ENCODE results near the gene HOXB5. TPM values are rescaled to one million over a fixed set of nuclear protein-coding genes. Genes with fewer than 3 reads are reported as not detected.

The HOXB5 gene
- total RNA-seq, 8 experiments from 2014 or later = 1.0 to 51.9 (median 15.8) TPM

GRCh38 chr17:48545539-48545938 lies 48.0 kb downstream of the HOXB5 start:
- peak overlapping the region; percentile 56 to 93 (median 80) for H3K4me3 ChIP-seq
- H3K4me1 ChIP-seq (replicated peaks in 1 of 2) = peaks cover 49 to 60% of the 10 kb centered on the region in 2 donors
- no peak for ATAC-seq (replicated peaks in 6 of 8)
- in situ Hi-C loops (cut with MboI; ENCODE audit: low pct_unique_long_range_greater_than_20kb in 2 of 9, low sequenced_read_pairs in 9 of 9, unreplicated experiment in 9 of 9) = no loop called here
- WGBS, 10 experiments = 43 to 100% (median 50%) methylated on average over 1 of the region's 1 CpG; no CpG with 5 or more reads in 7 of the 10 experiments
- H3K27ac ChIP-seq = peak overlapping the region; percentile 96 to 99

GRCh38 chr17:48545022-48545375 lies 48.6 kb downstream of the HOXB5 start, which contains the start of gene HOXB2:
Gene HOXB2, minus strand, starts transcription at chr17:48545109. Its CDS starts 198 bp downstream, at chr17:48544911.
- 0 to 53% (median 2%) methylated on average over 1 to 7 of the region's 12 CpGs; no CpG with 5 or more reads in 1 of the 10 experiments for WGBS, 10 experiments
- in situ Hi-C loops (cut with MboI; ENCODE audit: low pct_unique_long_range_greater_than_20kb in 2 of 9, low sequenced_read_pairs in 9 of 9, unreplicated experiment in 9 of 9) = no loop called here
- peak in 7 of 8 experiments; percentile 2 to 44 (median 26) for ATAC-seq (replicated peaks in 6 of 8)
- H3K27ac ChIP-seq = peak within 1 kb of the TSS; percentile 96 to 99
- peaks cover 49 to 60% of the 10 kb centered on the region in 2 donors for H3K4me1 ChIP-seq (replicated peaks in 1 of 2)
- H3K4me3 ChIP-seq = peak within 1 kb of the TSS; percentile 56 to 93 (median 80)

- H3K4me3 ChIP-seq = peak overlapping the region; percentile 56 to 93 (median 80)
- peaks cover 46 to 60% of the 10 kb centered on the region in 2 donors for H3K4me1 ChIP-seq (replicated peaks in 1 of 2)
- H3K27ac ChIP-seq = peak overlapping the region; percentile 96 to 99
- in situ Hi-C loops (cut with MboI; ENCODE audit: low pct_unique_long_range_greater_than_20kb in 2 of 9, low sequenced_read_pairs in 9 of 9, unreplicated experiment in 9 of 9) = no loop called here
- peak; percentile 8 to 28 (median 16) for ATAC-seq (replicated peaks in 6 of 8)
- WGBS, 10 experiments = 0% methylated on average over 1 to 5 of the region's 38 CpGs; no CpG with 5 or more reads in 8 of the 10 experiments
Measured at GRCh38 chr17:48544349-48545021, 49.1 kb downstream of the HOXB5 start.

GRCh38 chr17:48543854-48544348 lies 49.7 kb downstream of the HOXB5 start:
- ATAC-seq (replicated peaks in 6 of 8) = peak in 5 of 8 experiments; percentile 0 to 8 (median 5)
- 0% methylated on average over 1 to 9 of the region's 20 CpGs; no CpG with 5 or more reads in 5 of the 10 experiments for WGBS, 10 experiments
- Histone ChIP-seq H3K4me3 (peak overlapping the region; percentile 56 to 93 (median 80)), H3K4me1 (replicated peaks in 1 of 2) (peaks cover 45 to 60% of the 10 kb centered on the region in 2 donors), H3K27ac (peak overlapping the region; percentile 96 to 99)
- in situ Hi-C loops (cut with MboI; ENCODE audit: low pct_unique_long_range_greater_than_20kb in 2 of 9, low sequenced_read_pairs in 9 of 9, unreplicated experiment in 9 of 9) = no loop called here

- in situ Hi-C loops (cut with MboI; ENCODE audit: low pct_unique_long_range_greater_than_20kb in 2 of 9, low sequenced_read_pairs in 9 of 9, unreplicated experiment in 9 of 9) = no loop called here
- H3K4me1 ChIP-seq (replicated peaks in 1 of 2) = peaks cover 40 to 60% of the 10 kb centered on the region in 2 donors
- H3K4me3 ChIP-seq = peak overlapping the region; percentile 56 to 93 (median 80)
- ATAC-seq (replicated peaks in 6 of 8) = peak in 7 of 8 experiments; percentile 8 to 26 (median 20)
- peak overlapping the region; percentile 96 to 99 for H3K27ac ChIP-seq
- 0% methylated on average over 1 to 21 of the region's 72 CpGs; no CpG with 5 or more reads in 2 of the 10 experiments for WGBS, 10 experiments
Measured at GRCh38 chr17:48543107-48543853, 50.3 kb downstream of the HOXB5 start.

GRCh38 chr17:48542698-48543106 lies 50.9 kb downstream of the HOXB5 start:
- H3K4me3 ChIP-seq = peak overlapping the region; percentile 56 to 93 (median 80)
- peaks cover 39 to 56% of the 10 kb centered on the region in 2 donors for H3K4me1 ChIP-seq (replicated peaks in 1 of 2)
- in situ Hi-C loops (cut with MboI; ENCODE audit: low pct_unique_long_range_greater_than_20kb in 2 of 9, low sequenced_read_pairs in 9 of 9, unreplicated experiment in 9 of 9) = no loop called here
- no peak for ATAC-seq (replicated peaks in 6 of 8)
- WGBS, 10 experiments = 0 to 4% (median 0%) methylated on average over 3 to 12 of the region's 12 CpGs
- H3K27ac ChIP-seq = peak overlapping the region; percentile 96 to 99

- Histone ChIP-seq H3K4me1 (replicated peaks in 1 of 2) (peaks cover 34 to 50% of the 10 kb centered on the region in 2 donors), H3K4me3 (peak overlapping the region; percentile 56 to 93 (median 80)), H3K27ac (peak overlapping the region; percentile 96 to 99)
- WGBS, 10 experiments = 0 to 5% (median 0%) methylated on average over 3 to 16 of the region's 27 CpGs; no CpG with 5 or more reads in 1 of the 10 experiments
- in situ Hi-C loops (cut with MboI; ENCODE audit: low pct_unique_long_range_greater_than_20kb in 2 of 9, low sequenced_read_pairs in 9 of 9, unreplicated experiment in 9 of 9) = no loop called here
- ATAC-seq (replicated peaks in 6 of 8) = peak in 7 of 8 experiments; percentile 0 to 12 (median 4)
Measured at GRCh38 chr17:48542114-48542656, 51.4 kb downstream of the HOXB5 start.

GRCh38 chr17:48541577-48542113 lies 51.9 kb downstream of the HOXB5 start:
- peak; percentile 20 to 43 (median 31) for ATAC-seq (replicated peaks in 6 of 8)
- WGBS, 10 experiments = 0 to 17% (median 0%) methylated on average over 1 to 6 of the region's 36 CpGs; no CpG with 5 or more reads in 5 of the 10 experiments
- Histone ChIP-seq H3K4me3 (peak overlapping the region; percentile 56 to 93 (median 80)), H3K27ac (peak overlapping the region; percentile 96 to 99), H3K4me1 (replicated peaks in 1 of 2) (peaks cover 28 to 45% of the 10 kb centered on the region in 2 donors)
- in situ Hi-C loops (cut with MboI; ENCODE audit: low pct_unique_long_range_greater_than_20kb in 2 of 9, low sequenced_read_pairs in 9 of 9, unreplicated experiment in 9 of 9) = no loop called here

Other genes starting within 250 kb of the HOXB5 start
- gene SKAP1, start 163.6 kb downstream of the HOXB5 start, total RNA-seq = 1 to 10 TPM in 6 of 8 experiments, not detected in 2; 1.2 to 7.1 (median 1.5) TPM
- gene HOXB1, start 62.8 kb downstream of the HOXB5 start, total RNA-seq = 10 to 100 TPM in 1 of 8 experiments, 1 to 10 TPM in 3, under 1 TPM in 4; 0.22 to 38.7 (median 2.0) TPM
- gene HOXB2, start 48.7 kb downstream of the HOXB5 start, total RNA-seq = 10 to 100 TPM in 7 of 8 experiments, 1 to 10 TPM in 1; 9.3 to 54.4 (median 26.2) TPM
- 10 to 100 TPM in 7 of 8 experiments, 1 to 10 TPM in 1; 8.8 to 32.0 (median 14.1) TPM for gene HOXB4, start 15.4 kb downstream of the HOXB5 start, total RNA-seq
- gene HOXB3, start 3.5 kb downstream of the HOXB5 start, total RNA-seq = 100 to 1,000 TPM in 1 of 8 experiments, 10 to 100 TPM in 7; 20.6 to 111 (median 52.1) TPM
- gene HOXB6, start 11.2 kb upstream of the HOXB5 start, total RNA-seq = 10 to 100 TPM in 6 of 8 experiments, 1 to 10 TPM in 2; 7.1 to 75.2 (median 35.3) TPM
- gene HOXB7, start 17.2 kb upstream of the HOXB5 start, total RNA-seq = 10 to 100 TPM in 7 of 8 experiments, 1 to 10 TPM in 1; 6.2 to 35.5 (median 23.7) TPM
- gene HOXB8, start 21.5 kb upstream of the HOXB5 start, total RNA-seq = 100 to 1,000 TPM in 1 of 8 experiments, 10 to 100 TPM in 5, under 1 TPM in 2; 0.80 to 139 (median 63.2) TPM
- gene HOXB9, start 32.6 kb upstream of the HOXB5 start, total RNA-seq = 100 to 1,000 TPM in 2 of 8 experiments, 10 to 100 TPM in 3, under 1 TPM in 3; 0.10 to 154 (median 67.8) TPM
- gene PRAC1, start 128.7 kb upstream of the HOXB5 start, total RNA-seq = not detected
- gene PRAC2, start 129.4 kb upstream of the HOXB5 start, total RNA-seq = not detected
- gene HOXB13, start 135.0 kb upstream of the HOXB5 start, total RNA-seq = under 1 TPM in 7 of 8 experiments, not detected in 1; 0.05 to 0.70 (median 0.18) TPM
- gene TTLL6, start 223.4 kb upstream of the HOXB5 start, total RNA-seq = 1 to 10 TPM in 3 of 8 experiments, under 1 TPM in 3, not detected in 2; 0.36 to 3.9 (median 1.1) TPM
- 10 to 100 TPM; 21.6 to 58.8 (median 42.8) TPM for gene CALCOCO2, start 237.3 kb upstream of the HOXB5 start, total RNA-seq